Breast epithelium (tissue), 3 donors: Measurements from ENCODE around the gene GDAP1L1.
"Not testable (repeated sequence)": the region's sequence is repeated elsewhere in the genome, so short reads cannot be mapped to it uniquely, and the experiment has no call there.

Source experiments
- POLR2A ChIP-seq: fragments of 450-650 bp; IDR thresholded peaks from one replicate; pipeline ENCODE4 v1.6.1; 2016; ENCODE audit warnings: antibody characterized with exemption, mild to moderate bottlenecking, moderate library complexity
- TF ChIP-seq, protein P1 (sequence below), 3 donors: fragments of 450-650 bp; IDR thresholded peaks; one replicate each; pipeline ENCODE4 v1.5.1; 2016 to 2017; ENCODE audit warnings: antibody characterized with exemption in 3 of 3, mild to moderate bottlenecking in 3 of 3, moderate library complexity in 3 of 3

DNA sequence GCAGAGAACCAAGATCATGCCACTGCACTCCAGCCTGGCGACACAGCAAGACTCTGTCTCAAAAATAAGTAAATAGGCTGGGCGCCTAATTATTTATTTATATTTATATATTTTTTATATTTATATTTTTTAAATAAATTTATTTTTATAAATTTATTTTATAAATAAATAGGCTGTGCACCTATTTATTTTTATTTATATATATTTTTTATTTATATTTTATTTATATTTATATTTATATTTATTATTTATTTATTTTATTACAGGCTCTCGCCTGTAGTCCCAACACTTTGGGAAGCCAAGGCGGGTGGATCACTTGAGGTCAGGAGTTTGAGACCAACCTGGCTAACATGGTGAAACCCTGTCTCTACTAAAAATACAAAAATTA, 14.6 kb upstream of the GDAP1L1 start:
- not testable (repeated sequence) for TF ChIP-seq POLR2A
- TF ChIP-seq, protein P1, sequence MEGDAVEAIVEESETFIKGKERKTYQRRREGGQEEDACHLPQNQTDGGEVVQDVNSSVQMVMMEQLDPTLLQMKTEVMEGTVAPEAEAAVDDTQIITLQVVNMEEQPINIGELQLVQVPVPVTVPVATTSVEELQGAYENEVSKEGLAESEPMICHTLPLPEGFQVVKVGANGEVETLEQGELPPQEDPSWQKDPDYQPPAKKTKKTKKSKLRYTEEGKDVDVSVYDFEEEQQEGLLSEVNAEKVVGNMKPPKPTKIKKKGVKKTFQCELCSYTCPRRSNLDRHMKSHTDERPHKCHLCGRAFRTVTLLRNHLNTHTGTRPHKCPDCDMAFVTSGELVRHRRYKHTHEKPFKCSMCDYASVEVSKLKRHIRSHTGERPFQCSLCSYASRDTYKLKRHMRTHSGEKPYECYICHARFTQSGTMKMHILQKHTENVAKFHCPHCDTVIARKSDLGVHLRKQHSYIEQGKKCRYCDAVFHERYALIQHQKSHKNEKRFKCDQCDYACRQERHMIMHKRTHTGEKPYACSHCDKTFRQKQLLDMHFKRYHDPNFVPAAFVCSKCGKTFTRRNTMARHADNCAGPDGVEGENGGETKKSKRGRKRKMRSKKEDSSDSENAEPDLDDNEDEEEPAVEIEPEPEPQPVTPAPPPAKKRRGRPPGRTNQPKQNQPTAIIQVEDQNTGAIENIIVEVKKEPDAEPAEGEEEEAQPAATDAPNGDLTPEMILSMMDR (IDR thresholded peaks at IDR 0.05): not testable (repeated sequence)
